MM.1S (cell line): ENCODE results near the gene IFNW1.
"Not testable (repeated sequence)": the region's sequence is repeated elsewhere in the genome, so short reads cannot be mapped to it uniquely, and the experiment has no call there.

ENCODE experiments used
- DNase-seq: peaks from one replicate; pipeline ENCODE4 v3.0.0-alpha.2; 2015
- H2AFZ ChIP-seq: fragments of 300-600 bp; sonication (generic); 2 replicates; pipeline ENCODE4 v1.6.0; 2016; ENCODE audit warnings: antibody characterized with exemption, low read length
- H3F3A ChIP-seq: fragments of 300-600 bp; sonication (generic); 2 replicates; pipeline ENCODE4 v1.6.1; 2016; ENCODE audit warnings: mild to moderate bottlenecking, antibody characterized with exemption, low read length, moderate library complexity, mixed read lengths; ENCODE audit not compliant: insufficient read depth
- H3K27ac ChIP-seq: fragments of 300-600 bp; sonication (generic); 2 replicates; pipeline ENCODE4 v1.5.1; 2016; ENCODE audit warnings: mild to moderate bottlenecking, low read length
- H3K27me3 ChIP-seq: fragments of 300-600 bp; sonication (generic); replicated peaks from 2 replicates; pipeline ENCODE4 v1.6.0; 2016; ENCODE audit warnings: low read length; ENCODE audit not compliant: insufficient read depth
- H3K36me3 ChIP-seq: fragments of 300-600 bp; sonication (generic); replicated peaks from 2 replicates; pipeline ENCODE4 v1.6.1; 2016; ENCODE audit warnings: mild to moderate bottlenecking, low read length, mixed read lengths; ENCODE audit not compliant: insufficient read depth
- H3K4me1 ChIP-seq: fragments of 300-600 bp; sonication (generic); 2 replicates; pipeline ENCODE4 v1.6.1; 2016; ENCODE audit warnings: low read length, mixed read lengths
- H3K4me2 ChIP-seq: fragments of 300-600 bp; sonication (generic); 2 replicates; pipeline ENCODE4 v1.6.0; 2016; ENCODE audit warnings: low read depth, low read length
- H3K4me3 ChIP-seq: fragments of 300-600 bp; sonication (generic); 2 replicates; pipeline ENCODE4 v1.5.1; 2016; ENCODE audit warnings: low read length, mixed read lengths
- H3K79me2 ChIP-seq: fragments of 300-600 bp; sonication (generic); 2 replicates; pipeline ENCODE4 v1.6.1; 2016; ENCODE audit warnings: mixed run types, low read length, mixed read lengths
- H3K9ac ChIP-seq: fragments of 300-600 bp; sonication (generic); 2 replicates; pipeline ENCODE4 v1.6.1; 2016; ENCODE audit warnings: low read length, mixed read lengths
- H3K9me2 ChIP-seq: fragments of 300-600 bp; sonication (generic); replicated peaks from 2 replicates; pipeline ENCODE4 v1.6.1; 2016; ENCODE audit warnings: mild to moderate bottlenecking, low read length, mixed read lengths; ENCODE audit not compliant: insufficient read depth
- H3K9me3 ChIP-seq: fragments of 300-600 bp; sonication (generic); replicated peaks from 2 replicates; pipeline ENCODE4 v1.6.1; 2016; ENCODE audit warnings: mild to moderate bottlenecking, low read length, mixed read lengths; ENCODE audit not compliant: insufficient read depth
- H4K20me1 ChIP-seq: fragments of 300-600 bp; sonication (generic); 2 replicates; pipeline ENCODE4 v1.6.1; 2016; ENCODE audit warnings: mild to moderate bottlenecking, low read length, moderate library complexity, mixed read lengths; ENCODE audit not compliant: insufficient read depth
- EZH2 ChIP-seq: fragments of 300-600 bp; sonication (generic); optimal IDR thresholded peaks from 2 replicates; pipeline ENCODE3; 2017; ENCODE audit warnings: low read depth, mild to moderate bottlenecking, antibody characterized with exemption, low read length, mixed read lengths
- EZH2phosphoT487 ChIP-seq: fragments of 300-600 bp; sonication (generic); IDR thresholded peaks from 2 replicates; pipeline ENCODE4 v1.6.1; 2018; ENCODE audit warnings: antibody characterized with exemption, low read length
- TF ChIP-seq, protein P1 (sequence below): fragments of 300-600 bp; sonication (generic); IDR thresholded peaks from 2 replicates; pipeline ENCODE4 v1.5.1; 2016; ENCODE audit warnings: antibody characterized with exemption, low read length, mixed read lengths

Gene IFNW1

DNA sequence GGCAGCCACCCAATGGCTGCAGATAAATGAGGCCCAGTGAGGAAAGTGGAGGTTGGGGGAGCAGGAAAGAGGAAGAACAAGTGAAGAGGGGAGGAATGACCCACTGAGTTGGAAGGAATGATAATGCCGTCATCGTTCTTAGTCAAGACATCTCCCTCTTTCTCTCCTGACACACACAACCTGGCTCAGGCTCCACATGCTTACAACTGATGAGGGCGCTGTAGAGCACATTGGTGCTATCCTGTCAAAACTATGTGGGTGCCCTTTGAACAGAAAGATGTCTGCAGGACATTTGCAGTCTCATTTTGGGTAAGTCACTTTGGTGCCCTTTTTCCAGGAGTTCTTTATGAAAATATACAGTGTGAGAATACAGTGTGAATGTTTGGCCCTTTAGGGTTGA, 5.9 kb downstream of the IFNW1 start:
- Histone ChIP-seq H3K9me3 (no peaks in the 10 kb centered on the region), H3K27ac (no peak overlapping the region), H4K20me1 (no peaks in the 10 kb centered on the region), H3K9ac (no peak overlapping the region), H2AFZ (no peak overlapping the region), H3K4me3 (no peak overlapping the region), H3K36me3 (no peaks in the 10 kb centered on the region), H3K4me2 (no peak overlapping the region), H3K9me2 (no peaks in the 10 kb centered on the region), H3K27me3 (no peaks in the 10 kb centered on the region), H3F3A (no peaks in the 10 kb centered on the region), H3K4me1 (no peaks in the 10 kb centered on the region), H3K79me2 (no peaks in the 10 kb centered on the region)
- no peak for DNase-seq
- TF ChIP-seq EZH2 (no peak), EZH2phosphoT487 (no peak)
- TF ChIP-seq, protein P1, sequence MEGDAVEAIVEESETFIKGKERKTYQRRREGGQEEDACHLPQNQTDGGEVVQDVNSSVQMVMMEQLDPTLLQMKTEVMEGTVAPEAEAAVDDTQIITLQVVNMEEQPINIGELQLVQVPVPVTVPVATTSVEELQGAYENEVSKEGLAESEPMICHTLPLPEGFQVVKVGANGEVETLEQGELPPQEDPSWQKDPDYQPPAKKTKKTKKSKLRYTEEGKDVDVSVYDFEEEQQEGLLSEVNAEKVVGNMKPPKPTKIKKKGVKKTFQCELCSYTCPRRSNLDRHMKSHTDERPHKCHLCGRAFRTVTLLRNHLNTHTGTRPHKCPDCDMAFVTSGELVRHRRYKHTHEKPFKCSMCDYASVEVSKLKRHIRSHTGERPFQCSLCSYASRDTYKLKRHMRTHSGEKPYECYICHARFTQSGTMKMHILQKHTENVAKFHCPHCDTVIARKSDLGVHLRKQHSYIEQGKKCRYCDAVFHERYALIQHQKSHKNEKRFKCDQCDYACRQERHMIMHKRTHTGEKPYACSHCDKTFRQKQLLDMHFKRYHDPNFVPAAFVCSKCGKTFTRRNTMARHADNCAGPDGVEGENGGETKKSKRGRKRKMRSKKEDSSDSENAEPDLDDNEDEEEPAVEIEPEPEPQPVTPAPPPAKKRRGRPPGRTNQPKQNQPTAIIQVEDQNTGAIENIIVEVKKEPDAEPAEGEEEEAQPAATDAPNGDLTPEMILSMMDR, result no peak

DNA sequence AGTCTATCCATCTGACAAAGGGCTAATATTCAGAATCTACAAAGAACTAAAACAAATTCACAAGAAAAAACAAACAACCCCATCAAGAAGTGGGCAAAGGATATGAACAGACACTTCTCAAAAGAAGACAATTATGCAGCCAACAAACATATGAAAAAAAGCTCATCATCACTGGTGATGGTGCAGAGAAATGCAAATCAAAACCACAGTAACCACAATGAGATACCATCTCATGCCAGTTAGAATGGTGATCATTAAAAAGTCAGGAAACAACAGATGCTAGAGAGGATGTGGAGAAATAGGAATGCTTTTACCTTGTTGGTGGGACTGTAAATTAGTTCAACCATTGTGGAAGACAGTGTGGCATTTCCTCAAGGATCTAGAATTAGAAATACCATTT, 13.4 kb downstream of the IFNW1 start:
- H4K20me1 ChIP-seq, H3K4me1 ChIP-seq, H3K9me2 ChIP-seq, H3K9me3 ChIP-seq, H3K9ac ChIP-seq, H2AFZ ChIP-seq, H3K36me3 ChIP-seq, H3K27me3 ChIP-seq, H3K4me3 ChIP-seq, H3K4me2 ChIP-seq, H3K27ac ChIP-seq, H3F3A ChIP-seq, H3K79me2 ChIP-seq: not testable (repeated sequence)
- peak; percentile 19 for DNase-seq

DNA sequence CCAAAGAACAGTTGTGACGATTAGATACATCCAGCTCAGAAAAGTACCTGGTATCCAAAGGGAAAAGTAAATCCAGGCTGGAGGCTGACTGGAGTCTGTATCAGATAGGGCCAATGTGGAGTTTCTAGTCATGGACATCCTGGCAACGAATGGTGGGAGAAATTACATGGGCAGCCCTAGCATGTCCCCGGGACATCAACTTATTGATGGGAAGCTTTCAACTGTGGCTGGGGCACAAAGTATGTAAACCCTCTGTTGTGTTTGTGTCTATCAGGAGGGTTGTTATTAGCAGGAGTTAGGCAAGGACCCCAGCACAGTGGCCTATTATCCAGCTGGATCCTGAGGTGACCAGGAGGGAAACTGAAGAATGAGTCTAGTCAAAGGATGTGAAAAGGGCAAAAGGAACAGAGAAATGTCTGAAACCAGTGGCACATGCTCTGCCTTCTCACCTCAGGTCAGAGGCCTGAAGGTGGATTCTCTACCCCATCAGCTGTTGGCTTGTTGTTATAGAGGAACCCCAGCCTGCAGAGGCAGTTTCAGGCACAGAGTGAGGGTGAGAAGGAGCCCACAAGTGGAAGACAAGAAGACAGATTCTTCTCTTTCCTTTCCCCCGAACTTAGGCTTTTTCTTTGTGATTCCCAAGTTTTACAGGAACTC, 19.9 kb downstream of the IFNW1 start:
- Histone ChIP-seq H3K4me3 (no peak overlapping the region), H3K9ac (no peak overlapping the region), H3K9me3 (no peaks in the 10 kb centered on the region), H3F3A (peaks cover 8% of the 10 kb centered on the region; the same call in 1 of the 2 replicates), H3K9me2 (no peaks in the 10 kb centered on the region), H3K27me3 (no peaks in the 10 kb centered on the region), H2AFZ (no peak overlapping the region), H3K4me1 (0 out of 2 replicates have a peak, but pooled peaks cover 26% of the 10 kb centered on the region), H3K27ac (no peak overlapping the region), H3K79me2 (no peaks in the 10 kb centered on the region), H3K36me3 (no peaks in the 10 kb centered on the region), H4K20me1 (no peaks in the 10 kb centered on the region), H3K4me2 (no peak overlapping the region)
- no peak for TF ChIP-seq EZH2phosphoT487
- TF ChIP-seq, protein P1, result no peak
- DNase-seq, result peak; percentile 42

DNA sequence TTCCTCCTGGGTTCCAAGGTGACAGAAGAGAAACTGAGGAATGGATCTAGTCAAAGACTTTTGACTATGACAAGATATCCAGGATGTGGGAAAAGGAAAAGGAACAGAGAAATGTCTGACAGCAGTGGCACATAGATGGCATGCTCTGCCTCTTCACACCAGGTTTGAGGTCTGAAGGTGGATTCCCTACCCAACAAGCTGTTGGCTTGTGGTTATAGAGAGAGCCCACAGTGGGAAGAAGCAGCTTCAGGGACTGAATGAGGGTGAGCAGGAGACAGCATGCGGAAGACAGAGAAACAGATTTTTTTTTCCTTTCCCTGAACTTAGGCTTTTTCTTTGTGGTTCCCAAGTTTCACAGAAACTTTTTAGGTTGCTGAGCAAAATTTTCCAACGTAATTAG, 20.6 kb downstream of the IFNW1 start:
- 0 out of 2 replicates have a peak, but pooled peaks cover 26% of the 10 kb centered on the region for H3K4me1 ChIP-seq
- TF ChIP-seq EZH2phosphoT487 (no peak), EZH2 (no peak)
- TF ChIP-seq, protein P1, result no peak
- H3F3A ChIP-seq, result peaks cover 8% of the 10 kb centered on the region; the same call in 1 of the 2 replicates
- DNase-seq, result no peak
- H3K27ac ChIP-seq, result no peak overlapping the region
- no peak overlapping the region for H3K4me2 ChIP-seq
- no peaks in the 10 kb centered on the region for H4K20me1 ChIP-seq
- H3K79me2 ChIP-seq, result no peaks in the 10 kb centered on the region
- no peak overlapping the region for H2AFZ ChIP-seq
- no peaks in the 10 kb centered on the region for H3K9me3 ChIP-seq
- no peak overlapping the region for H3K9ac ChIP-seq
- H3K9me2 ChIP-seq, result no peaks in the 10 kb centered on the region
- H3K27me3 ChIP-seq, result no peaks in the 10 kb centered on the region
- H3K36me3 ChIP-seq, result no peaks in the 10 kb centered on the region
- no peak overlapping the region for H3K4me3 ChIP-seq
